GM19372 (cell line): ENCODE results near the gene TAF1.
"Not testable (repeated sequence)": the region's sequence is repeated elsewhere in the genome, so short reads cannot be mapped to it uniquely, and the experiment has no call there.

Experiments used
- ATAC-seq: cut with Tn5 transposase; IDR thresholded peaks from one replicate; pipeline ENCODE4 v1.9.1; 2021; ENCODE audit warnings: mild to moderate bottlenecking, low read depth, moderate library complexity; ENCODE audit not compliant: unreplicated experiment

TAF1 gene

DNA sequence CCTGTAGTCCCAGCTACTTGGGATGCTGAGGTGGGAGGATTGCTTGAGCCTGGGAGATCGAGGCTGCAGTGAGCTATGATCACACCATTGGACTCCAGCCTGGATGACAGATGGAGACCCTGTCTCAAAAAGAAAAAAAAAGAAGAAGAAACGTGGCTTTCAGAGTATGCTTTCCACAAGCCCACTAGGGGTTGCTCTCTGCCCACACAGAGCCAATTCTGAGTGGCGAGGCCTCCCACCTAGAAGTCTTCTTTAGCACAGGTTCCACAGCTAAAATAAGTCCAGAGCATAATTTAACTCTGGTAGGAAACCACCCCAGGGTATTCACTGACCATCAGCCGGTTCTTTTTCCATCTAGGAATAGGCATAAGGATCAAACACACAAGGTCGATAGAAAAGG is 50.1 kb downstream of the TAF1 start:
- not testable (repeated sequence) for ATAC-seq

DNA sequence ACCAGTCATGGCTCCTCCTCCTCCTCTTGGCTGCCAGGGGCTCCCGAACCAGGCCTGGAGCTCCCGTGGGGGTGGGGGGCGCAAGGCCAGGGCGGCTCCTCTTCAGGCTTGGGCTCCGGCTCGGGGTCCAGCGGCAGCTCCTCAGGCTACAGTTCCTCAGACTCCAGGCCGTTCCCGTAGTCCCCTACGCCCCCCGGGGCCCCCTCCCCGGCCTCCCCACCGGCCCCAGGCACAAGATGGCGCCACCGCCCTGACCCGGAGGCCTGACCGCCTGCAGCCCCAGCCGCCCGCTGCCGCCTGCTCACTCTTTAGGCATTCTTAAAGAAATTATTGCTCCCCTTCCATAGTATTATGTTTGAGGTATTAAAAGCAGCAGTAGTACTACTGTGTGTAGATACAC is 54.5 kb downstream of the TAF1 start:
- no peak for ATAC-seq

DNA sequence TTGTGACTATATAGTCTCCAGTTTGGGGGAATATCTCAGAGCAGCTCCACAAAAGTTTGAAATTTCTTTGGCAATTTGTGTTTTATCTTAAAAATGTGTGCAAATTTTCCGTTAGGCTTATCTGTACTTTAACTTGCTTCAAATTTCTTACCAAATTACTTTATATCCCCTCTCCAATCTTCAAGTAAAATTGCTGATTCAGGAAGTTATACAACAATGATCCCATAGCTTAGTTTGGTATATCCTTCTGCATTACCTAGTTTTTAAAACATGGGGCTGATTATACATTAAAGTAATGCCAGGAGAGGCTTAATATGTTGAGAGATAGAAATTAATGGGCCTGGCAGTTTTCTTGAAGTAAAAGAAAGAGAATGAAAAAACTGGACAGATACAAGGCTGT is 66.6 kb downstream of the TAF1 start:
- ATAC-seq, result no peak

DNA sequence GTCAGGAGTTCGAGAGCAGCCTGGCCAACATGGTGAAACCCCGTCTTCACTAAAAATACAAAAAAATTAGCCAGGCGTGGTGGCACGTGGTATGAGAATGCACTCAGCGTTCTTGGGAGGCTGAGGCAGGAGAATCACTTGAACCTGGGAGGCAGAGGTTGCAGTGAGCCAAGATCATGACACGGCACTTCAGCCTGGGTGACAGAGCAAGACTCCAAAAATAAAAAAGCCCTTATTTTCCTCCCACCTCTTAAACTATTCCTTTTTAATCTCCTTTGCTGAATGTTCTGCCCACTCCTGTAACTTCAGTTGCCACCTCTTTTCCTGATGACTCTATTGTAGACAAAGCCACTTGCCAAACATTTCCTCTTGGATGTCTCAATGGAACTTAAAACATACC is 72.6 kb downstream of the TAF1 start:
- ATAC-seq, result no peak

DNA sequence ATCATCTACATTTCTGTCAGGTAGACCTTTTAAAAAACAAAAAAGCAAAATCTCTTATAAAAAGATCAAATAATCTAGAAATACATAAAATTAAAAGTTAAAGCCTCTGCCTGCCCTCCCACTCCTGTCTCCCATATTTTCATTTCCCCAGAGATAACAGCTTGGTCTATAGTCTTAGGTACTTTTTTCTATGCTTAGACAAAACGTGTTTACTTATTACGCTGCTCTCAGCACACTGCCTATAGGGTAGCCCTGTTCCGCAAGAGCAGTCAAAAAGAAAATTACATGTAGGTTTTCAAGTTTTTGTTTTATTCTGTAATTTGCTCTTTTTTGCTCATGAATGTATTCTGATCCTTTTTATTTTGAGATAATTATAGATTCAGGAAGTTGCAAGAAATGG is 73.3 kb downstream of the TAF1 start:
- no peak for ATAC-seq

DNA sequence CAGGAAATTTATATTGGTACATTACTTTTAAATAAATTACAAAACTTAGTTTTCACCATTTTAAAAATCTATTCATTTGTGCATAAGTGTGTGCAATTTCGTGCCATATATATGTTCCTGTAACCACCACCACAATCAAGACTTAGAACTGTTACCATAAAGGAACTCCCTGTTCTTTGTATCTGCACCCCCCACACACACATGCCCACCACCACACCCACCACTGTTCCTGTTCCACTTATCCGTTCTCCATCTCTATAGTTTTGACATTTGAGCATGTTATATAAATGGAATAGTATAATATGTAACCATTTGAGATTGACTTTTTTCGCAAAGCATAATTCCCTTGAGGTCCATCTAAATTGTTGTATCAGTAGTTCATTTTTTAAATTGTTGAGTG is 73.7 kb downstream of the TAF1 start:
- no peak for ATAC-seq

DNA sequence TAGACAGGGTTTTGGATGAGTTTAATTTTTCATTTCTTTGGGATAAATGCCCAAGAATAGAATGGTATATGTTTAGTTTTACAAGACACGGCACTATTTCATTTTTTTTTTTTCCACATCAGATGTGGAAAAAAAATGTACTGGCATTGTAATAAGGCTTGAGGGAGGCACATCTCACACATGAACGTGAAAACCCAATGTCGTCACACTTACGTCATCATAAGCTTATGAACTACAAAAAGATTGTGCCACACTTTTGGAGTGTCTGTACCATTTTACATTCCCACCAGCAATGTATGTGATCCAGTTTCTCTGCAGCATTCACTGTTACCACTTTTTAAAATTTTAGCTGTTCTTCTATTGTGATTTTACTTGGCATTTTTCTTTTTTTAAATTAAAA is 74.2 kb downstream of the TAF1 start:
- no peak for ATAC-seq

DNA sequence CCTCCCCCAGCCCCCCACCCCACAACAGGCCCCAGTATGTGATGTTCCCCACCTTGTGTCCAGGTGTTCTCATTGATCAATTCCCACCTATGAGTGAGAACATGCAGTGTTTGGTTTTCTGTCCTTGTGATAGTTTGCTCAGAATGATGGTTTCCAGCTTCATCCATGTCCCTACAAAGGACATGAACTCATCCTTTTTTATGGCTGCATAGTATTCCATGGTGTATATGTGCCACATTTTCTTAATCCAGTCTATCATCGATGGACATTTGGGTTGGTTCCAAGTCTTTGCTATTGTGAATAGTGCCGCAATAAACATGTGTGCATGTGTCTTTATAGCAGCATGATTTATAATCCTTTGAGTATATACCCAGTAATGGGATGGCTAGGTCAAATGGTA is 75.7 kb downstream of the TAF1 start:
- ATAC-seq, result not testable (repeated sequence)

DNA sequence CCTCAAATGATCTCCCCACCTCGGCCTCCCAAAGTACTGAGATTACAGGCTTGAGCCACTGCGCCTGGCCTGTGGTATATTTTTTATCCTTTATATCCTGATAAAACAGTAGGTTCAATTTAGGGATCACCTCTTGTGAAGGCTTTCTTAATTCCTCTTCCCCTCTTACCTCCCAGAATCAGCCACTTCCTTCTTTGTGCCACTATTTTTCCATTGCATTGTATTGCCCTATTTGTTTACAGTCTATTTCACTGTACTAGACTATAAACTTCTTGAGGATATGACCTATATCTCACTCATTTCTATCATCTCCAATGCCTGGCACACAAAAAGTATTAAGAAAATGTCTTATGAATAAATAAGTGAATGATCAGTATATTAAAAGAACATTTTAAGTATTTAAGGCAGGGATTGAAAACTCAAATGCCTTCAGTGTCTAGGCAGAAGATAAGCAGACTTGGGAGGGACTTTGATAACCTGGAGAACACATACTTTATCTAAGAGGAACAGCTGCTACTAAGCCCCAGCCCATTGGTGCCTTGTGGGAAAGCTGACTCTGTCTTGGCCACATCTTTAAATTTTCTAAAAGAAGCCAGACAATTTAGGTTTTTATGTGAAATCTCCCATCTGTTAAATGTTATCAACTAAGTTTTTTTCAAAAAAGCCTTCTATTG is 84.4 kb downstream of the TAF1 start:
- no peak for ATAC-seq

DNA sequence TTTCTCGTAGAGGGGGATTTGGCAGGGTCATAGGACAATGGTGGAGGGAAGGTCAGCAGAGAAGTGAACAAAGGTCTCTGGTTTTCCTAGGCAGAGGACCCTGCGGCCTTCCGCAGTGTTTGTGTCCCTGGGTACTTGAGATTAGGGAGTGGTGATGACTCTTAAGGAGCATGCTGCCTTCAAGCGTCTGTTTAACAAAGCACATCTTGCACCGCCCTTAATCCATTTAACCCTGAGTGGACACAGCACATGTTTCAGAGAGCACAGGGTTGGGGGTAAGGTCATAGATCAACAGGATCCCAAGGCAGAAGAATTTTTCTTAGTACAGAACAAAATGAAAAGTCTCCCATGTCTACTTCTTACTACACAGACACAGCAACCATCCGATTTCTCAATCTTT is 85.4 kb downstream of the TAF1 start:
- ATAC-seq, result not testable (repeated sequence)

DNA sequence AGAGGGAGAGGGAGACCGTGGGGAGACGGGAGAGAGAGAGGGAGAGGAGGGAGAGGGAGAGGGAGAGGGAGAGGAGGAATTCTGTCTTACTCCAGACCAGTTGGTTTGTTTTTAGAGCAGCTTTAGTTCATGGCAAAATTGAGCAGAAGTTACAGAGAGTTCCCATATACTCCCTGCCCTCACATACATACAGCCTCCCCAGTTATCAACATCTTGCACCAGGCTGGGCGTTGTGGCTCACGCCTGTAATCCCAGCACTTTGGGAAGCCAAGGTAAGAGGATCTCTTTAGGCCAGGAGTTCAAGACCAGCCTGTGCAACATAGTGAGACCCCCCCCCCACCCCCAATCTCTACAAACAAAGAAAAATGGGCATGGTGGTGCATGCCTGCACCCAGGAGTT is 86.9 kb downstream of the TAF1 start:
- no peak for ATAC-seq

DNA sequence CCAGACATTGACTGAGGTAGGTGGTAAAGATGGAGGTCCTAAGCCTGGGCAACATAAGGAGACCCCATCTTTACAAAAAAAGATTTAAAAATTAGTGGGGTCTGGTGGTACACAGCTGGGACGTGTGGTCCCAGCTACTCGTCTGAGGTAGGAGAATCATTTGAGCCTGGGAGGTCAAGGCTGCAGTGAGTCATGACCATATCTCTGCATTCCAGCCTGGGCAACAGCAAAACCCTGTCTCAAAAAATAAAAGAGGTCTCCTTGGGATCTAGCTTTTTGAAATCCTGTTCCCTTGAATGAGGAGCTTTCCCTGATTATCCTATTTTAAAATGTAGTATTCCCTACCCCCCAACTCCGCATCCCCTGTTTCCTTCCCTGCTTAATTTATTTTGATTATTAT is 88.1 kb downstream of the TAF1 start:
- no peak for ATAC-seq

DNA sequence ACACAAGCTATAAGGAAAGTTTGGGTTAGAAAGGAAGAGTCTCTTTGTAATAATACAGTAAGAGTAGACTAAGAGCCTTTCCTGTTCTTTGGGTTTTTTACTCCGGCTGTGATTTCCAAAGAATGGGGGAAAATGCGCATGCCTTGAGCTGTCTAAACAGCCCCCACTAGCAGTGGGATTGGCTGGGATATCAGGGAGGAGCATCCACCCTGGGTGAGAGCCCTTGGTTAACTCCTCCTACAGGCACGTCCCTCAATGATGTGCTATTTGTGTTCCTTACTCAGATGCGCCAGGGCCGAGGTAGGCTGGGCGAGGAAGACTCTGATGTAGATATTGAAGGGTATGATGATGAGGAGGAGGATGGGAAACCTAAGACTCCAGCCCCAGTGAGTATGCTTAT is 92.7 kb downstream of the TAF1 start:
- ATAC-seq, result no peak

DNA sequence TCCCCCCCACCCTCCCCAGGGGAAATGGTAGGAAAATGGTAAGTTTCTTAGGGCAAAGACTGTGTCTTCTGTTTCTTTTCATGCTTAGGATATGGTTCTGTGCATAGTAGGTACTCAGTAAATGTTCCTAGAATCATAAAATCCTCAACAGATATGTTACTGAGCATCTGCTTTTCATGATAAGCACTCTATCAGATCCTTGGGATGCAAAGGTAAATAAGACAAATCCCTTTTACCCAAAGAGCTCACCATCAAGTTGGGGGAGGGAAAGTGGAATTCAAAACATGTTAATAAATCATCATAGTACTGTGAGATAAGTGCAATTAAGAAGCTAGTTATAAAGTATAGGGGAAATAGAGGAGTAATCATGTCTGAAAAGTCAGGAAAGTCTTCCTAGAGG is 98.8 kb downstream of the TAF1 start:
- no peak for ATAC-seq

DNA sequence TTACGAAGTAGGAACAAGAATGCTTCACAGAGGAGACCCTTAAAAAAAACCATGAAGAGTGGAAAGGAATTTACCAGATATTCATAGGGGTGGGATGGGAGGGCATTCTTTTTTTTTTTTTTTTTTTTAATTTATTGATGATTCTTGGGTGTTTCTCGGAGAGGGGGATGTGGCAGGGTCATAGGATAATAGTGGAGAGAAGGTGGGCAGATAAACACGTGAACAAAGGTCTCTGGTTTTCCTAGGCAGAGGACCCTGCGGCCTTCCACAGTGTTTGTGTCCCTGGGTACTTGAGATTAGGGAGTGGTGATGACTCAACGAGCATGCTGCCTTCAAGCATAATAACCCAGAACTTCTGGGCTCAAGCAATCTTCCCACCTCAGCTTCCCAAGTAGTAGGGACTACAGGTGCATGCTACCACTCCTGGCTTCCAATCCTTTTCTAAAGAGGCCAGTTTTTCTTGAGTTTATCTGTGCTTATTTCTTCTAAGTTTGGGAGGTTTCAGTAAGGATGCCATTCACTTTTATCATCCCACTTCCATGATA is 100.9 kb downstream of the TAF1 start:
- no peak for ATAC-seq

DNA sequence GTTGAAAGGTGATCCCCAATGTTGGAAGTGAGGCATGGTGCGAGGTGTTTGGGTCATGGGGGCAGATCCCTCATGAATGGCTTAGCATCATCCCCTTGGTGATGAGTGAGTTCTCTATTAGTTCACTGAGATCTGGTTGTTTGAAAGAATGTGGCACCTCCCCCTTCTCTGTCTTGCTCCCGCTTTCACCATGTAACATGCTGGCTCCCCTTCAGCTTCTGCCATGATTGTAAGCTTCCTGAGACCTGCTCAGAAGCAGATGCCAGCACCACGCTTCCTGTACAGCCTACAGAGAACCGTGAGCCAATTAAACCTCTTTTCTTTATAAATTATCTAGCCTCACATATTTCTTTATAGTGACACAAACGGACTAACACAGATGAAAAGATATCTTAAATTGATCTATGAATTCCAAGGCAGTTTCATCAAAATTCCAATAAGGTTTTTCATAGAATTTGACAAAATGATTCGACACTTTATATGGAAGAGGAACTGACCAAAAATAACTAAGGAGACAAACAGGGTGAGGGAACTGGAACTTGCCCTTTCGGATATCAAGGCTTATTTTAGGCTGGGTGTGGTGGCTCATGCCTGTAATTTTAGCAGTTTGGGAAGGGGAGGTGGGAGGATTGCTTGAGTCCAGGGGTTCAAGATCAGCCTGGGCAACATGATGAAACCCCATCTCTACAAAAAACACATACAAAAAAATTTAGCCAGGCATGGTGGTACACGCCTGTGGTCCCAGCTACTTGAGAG is 109.8 kb downstream of the TAF1 start:
- no peak for ATAC-seq

DNA sequence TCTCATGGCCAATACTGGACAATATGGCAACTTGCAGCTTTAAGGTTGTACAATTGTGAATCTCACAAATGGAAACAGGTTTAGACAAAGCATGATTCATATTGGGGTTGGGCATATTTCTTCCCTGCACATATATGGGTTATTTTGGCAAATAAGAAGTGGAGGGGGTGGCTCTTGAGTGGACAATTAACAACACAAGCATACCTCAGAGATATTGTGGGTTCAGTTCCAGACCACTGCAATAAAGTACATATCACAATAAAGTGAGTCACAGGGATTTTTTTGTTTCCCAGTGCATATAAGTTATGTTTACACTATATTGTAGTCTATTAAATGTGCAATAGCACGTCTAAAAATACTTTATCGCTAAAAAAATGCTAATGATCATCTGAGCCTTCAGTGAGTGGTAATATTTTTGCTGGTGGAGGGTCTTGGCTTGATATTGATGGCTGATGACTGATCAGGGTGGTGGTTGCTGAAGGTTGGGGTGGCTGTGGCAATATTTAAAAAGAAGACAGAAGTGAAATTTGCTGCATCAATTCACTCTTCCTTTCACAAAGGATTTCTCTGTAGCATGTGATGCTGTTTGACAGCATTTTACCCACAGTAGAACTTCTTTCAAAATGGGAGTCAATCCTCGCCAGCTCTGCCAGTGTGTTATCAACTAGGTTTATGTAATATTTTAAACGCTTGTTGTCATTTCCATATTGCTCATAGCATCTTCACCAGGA is 116.2 kb downstream of the TAF1 start:
- ATAC-seq, result no peak

DNA sequence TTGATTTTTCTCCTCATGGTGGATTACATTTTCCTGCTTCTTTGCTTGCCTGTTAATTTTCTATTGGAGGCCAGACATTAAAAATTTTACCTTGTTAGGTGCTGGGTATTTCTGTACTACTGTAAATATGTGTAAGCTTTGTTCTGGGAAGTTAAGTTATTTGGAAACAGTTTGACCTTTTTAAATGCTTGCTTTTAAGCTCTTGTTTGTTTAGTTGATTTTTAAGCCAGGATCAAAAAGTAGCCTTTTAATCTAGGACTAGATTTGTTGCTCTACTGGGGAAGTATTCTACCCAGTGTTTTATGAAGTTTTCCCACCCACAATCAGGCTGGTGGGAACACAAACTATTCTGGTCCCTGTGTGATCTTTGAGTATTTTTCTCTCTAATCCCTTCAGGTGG is 121.7 kb downstream of the TAF1 start:
- ATAC-seq, result no peak

DNA sequence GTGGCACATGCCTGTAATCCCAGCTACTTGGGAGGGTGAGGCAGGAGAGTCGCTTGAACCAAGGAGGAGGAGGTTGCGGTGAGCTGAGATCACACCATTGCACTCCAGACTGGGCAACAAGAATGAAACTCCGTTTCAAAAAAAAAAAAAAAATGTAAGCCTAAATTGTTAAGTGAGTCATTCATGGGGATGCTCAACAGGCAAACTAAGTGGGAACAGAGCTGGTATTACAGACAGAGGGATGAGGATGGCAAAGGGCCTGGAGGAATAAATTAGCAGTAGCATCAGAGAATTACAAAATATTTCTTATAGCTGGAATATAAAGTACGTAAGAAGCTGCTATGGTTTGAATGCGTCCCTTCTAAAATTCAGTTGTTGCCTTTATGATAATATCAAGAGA is 123.4 kb downstream of the TAF1 start:
- no peak for ATAC-seq

DNA sequence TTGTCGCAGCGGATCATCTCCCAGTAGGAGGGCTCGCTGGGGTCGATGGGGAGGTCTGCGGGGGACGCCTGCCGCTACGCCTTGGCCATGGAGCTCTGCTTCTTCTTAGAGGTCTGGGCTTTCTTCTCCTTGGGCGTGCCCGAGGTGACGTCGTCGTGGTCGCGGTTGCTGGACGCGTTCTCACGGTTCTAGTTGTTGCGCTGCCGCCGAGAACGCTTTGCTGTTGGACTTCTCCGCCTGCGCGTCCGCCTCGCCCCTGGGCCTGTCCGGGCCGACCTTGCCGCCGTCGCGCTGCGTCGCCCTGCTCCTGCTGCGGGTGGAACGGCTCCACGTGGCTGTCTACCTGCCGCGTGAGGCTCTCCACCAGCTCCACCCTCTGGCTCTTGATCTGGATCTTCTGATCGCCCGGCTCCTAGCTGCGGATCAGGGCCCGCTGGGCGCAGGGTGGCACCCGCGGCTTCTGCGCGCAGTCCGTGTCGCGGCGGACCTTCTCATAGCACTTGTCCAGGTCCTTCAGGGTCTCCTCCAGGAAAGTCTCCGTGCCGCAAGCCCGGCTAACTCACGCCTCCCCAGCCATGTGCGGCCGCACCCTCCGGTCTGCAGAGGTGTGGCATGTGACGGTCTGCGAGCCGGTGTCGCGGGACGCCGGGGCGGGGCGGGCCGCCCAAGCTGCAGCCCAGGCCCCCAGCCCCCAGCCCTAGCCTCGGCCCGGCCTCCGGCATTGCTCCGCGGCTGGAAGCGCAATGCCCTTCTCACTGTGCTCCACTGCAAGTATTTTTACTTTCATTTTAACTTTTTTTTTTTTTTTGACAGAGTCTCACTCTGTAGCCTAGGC is 126.3 kb downstream of the TAF1 start:
- peak; percentile 65 for ATAC-seq
